Glutamatergic neuron (in vitro differentiated cells): Measurements from ENCODE around the gene RIMS3. TPM values are rescaled to one million over a fixed set of nuclear protein-coding genes. Genes with fewer than 3 reads are reported as not detected.
A peak's percentile ranks its signal among the peaks of the same experiment; 100 is the strongest.

Experiments
- DNase-seq: peaks from one replicate; pipeline ENCODE4 v3.0.0; 2022
- H3K27ac Mint-ChIP-seq: one replicate; pipeline ENCODE4 v1.8.0; 2020; ENCODE audit warnings: mild to moderate bottlenecking, mixed read lengths, inconsistent platforms; ENCODE audit not compliant: unreplicated experiment
- H3K27me3 Mint-ChIP-seq: one replicate; pipeline ENCODE4 v1.8.0; 2020; ENCODE audit warnings: mild to moderate bottlenecking, moderate library complexity, mixed read lengths, inconsistent platforms; ENCODE audit not compliant: unreplicated experiment
- H3K36me3 Mint-ChIP-seq: one replicate; pipeline ENCODE4 v1.8.0; 2020; ENCODE audit warnings: mild to moderate bottlenecking, mixed read lengths, inconsistent platforms; ENCODE audit not compliant: unreplicated experiment
- H3K4me1 Mint-ChIP-seq: one replicate; pipeline ENCODE4 v1.8.0; 2020; ENCODE audit warnings: mild to moderate bottlenecking, low read depth, mixed read lengths, inconsistent platforms; ENCODE audit not compliant: unreplicated experiment
- H3K4me3 Mint-ChIP-seq: one replicate; pipeline ENCODE4 v1.8.0; 2020; ENCODE audit warnings: mild to moderate bottlenecking, mixed read lengths, inconsistent platforms; ENCODE audit not compliant: unreplicated experiment
- H3K9me3 Mint-ChIP-seq: one replicate; pipeline ENCODE4 v1.8.0; 2020; ENCODE audit warnings: mild to moderate bottlenecking, moderate library complexity, mixed read lengths, inconsistent platforms; ENCODE audit not compliant: unreplicated experiment
- CTCF ChIP-seq: fragments of 200-600 bp; sonication (generic); IDR thresholded peaks from one replicate; pipeline ENCODE4 v1.5.0; 2021; ENCODE audit not compliant: partially characterized antibody, unreplicated experiment
- total RNA-seq: library from RNA; stranded (reverse); fragmentation: NEBNext Ultra II Directional; extraction: Animal tissue kit (Norgen Biotek cat#: 25700); gene quantifications from one replicate; pipeline ENCODE4 v1.2.1, GENCODE V29; 2021; ENCODE audit not compliant: unreplicated experiment

The RIMS3 gene
- total RNA-seq, 1 donor from 2014 or later = 126 TPM

GRCh38 chr1:40627987-40628902 is 37.2 kb downstream of the RIMS3 start:
- no peak overlapping the region for H3K4me3 Mint-ChIP-seq
- peak overlapping the region; percentile 34 for H3K27ac Mint-ChIP-seq

GRCh38 chr1:40626383-40626770 is 39.1 kb downstream of the RIMS3 start:
- H3K27me3 Mint-ChIP-seq = peaks cover 8% of the 10 kb centered on the region
- H3K36me3 Mint-ChIP-seq = peaks cover under 1% of the 10 kb centered on the region
- no peak overlapping the region for H3K4me3 Mint-ChIP-seq
- peaks cover 8% of the 10 kb centered on the region for H3K4me1 Mint-ChIP-seq
- no peak for DNase-seq
- H3K27ac Mint-ChIP-seq = peak overlapping the region; percentile 29
- H3K9me3 Mint-ChIP-seq = peaks cover 5% of the 10 kb centered on the region
- no peak for TF ChIP-seq CTCF

More at GRCh38 chr1:40627987-40628902, 37.2 kb downstream of the RIMS3 start:
- Mint-ChIP-seq H3K9me3 (peaks cover 6% of the 10 kb centered on the region), H3K4me1 (peaks cover 8% of the 10 kb centered on the region), H3K27me3 (peaks cover 8% of the 10 kb centered on the region), H3K36me3 (no peaks in the 10 kb centered on the region)
- DNase-seq = no peak
- TF ChIP-seq CTCF = no peak

- Mint-ChIP-seq H3K9me3 (peaks cover 5% of the 10 kb centered on the region), H3K36me3 (peaks cover 5% of the 10 kb centered on the region), H3K27ac (peak overlapping the region; percentile 29), H3K4me3 (no peak overlapping the region), H3K4me1 (peaks cover 8% of the 10 kb centered on the region), H3K27me3 (peaks cover 8% of the 10 kb centered on the region)
- no peak for TF ChIP-seq CTCF
- DNase-seq = no peak
Measured at GRCh38 chr1:40625476-40626382, 39.8 kb downstream of the RIMS3 start.

- no peak for TF ChIP-seq CTCF
- Mint-ChIP-seq H3K27ac (no peak overlapping the region), H3K36me3 (peaks cover 5% of the 10 kb centered on the region), H3K27me3 (peaks cover 8% of the 10 kb centered on the region), H3K9me3 (peaks cover 5% of the 10 kb centered on the region), H3K4me3 (no peak overlapping the region), H3K4me1 (peaks cover 8% of the 10 kb centered on the region)
- DNase-seq = no peak
Measured at GRCh38 chr1:40625076-40625475, 40.4 kb downstream of the RIMS3 start.
